K562 (cell line): ENCODE measurements around the gene EPM2A. TPM values are rescaled to one million over a fixed set of nuclear protein-coding genes. Genes with fewer than 3 reads are reported as not detected.

ENCODE experiments used
- ATAC-seq: fragments of 200-7000 bp; cut with Tn5 transposase; 3 replicates; pipeline ENCODE4 v1.9.1; 2020; ENCODE audit warnings: moderate library complexity
- BruUV-seq: library from RNA; stranded (reverse); fragments of 400-500 nt; replicated peaks from 2 replicates; lab custom pipeline; 2021; lab: Mats Ljungman, UMichigan
- CTCF ChIA-PET: fragments of 300-600 bp; formaldehyde crosslinking; extraction: SDS; loops from one replicate; lab custom pipeline; 2021; ENCODE audit warnings: low intra/inter-chr PET ratio; lab: Yijun Ruan, JAX
- POLR2A ChIA-PET: fragments of 300-600, 350-650 bp; sonication (Branson Sonifier 250); formaldehyde crosslinking; extraction: SDS; loops from one replicate; lab custom pipeline; 2021; ENCODE audit warnings: antibody characterized with exemption, inconsistent platforms; lab: Yijun Ruan, JAX
- DNase-seq, 4 experiments: peaks; one replicate each; pipeline versions ENCODE4 v3.0.0 to v3.0.0-alpha.2; 2011 to 2018; ENCODE audit warnings: low spot score in 3 of 4, mixed read lengths in 3 of 4; ENCODE audit errors: extremely low read depth in 1 of 4
- FAIRE-seq: peaks from 2 replicates; lab custom pipeline; 2011; peaks lifted over from hg19 to GRCh38; lab: Jason Lieb, UNC
- H2AFZ ChIP-seq: 2 replicates; pipeline ENCODE4 v1.6.0; 2011; ENCODE audit warnings: low read depth, low read length, control low read depth, inconsistent platforms
- H3K27ac ChIP-seq: fragments of 200-600 bp; 3 replicates; pipeline ENCODE4 v1.8.0; 2011; ENCODE audit warnings: low read depth, mild to moderate bottlenecking, control low read depth, inconsistent platforms, low read length, moderate library complexity, mixed read lengths; ENCODE audit errors: extremely low read depth
- H3K27me3 ChIP-seq, 2 experiments: fragments of 300-600 bp in 1 of 2; 2 replicates in 1 of 2; 3 replicates in 1 of 2; pipeline versions ENCODE4 v1.6.0 to v1.8.0; 2011; ENCODE audit warnings: inconsistent platforms in 2 of 2, low read length in 2 of 2, mild to moderate bottlenecking in 1 of 2, mixed read lengths in 1 of 2, moderate library complexity in 1 of 2; ENCODE audit not compliant: control insufficient read depth in 2 of 2, insufficient read depth in 2 of 2
- H3K36me3 ChIP-seq: fragments of 300-600 bp; 3 replicates; pipeline ENCODE4 v1.8.0; 2011; ENCODE audit warnings: mild to moderate bottlenecking, low read length, inconsistent platforms; ENCODE audit not compliant: control insufficient read depth, insufficient read depth
- H3K4me1 ChIP-seq, 2 experiments: fragments of 200-600 bp in 1 of 2; replicated peaks in 1 of 2; 2 replicates in 1 of 2; 3 replicates in 1 of 2; pipeline versions ENCODE4 v1.5.1 to v1.8.0; 2011; ENCODE audit warnings: inconsistent platforms in 2 of 2, low read length in 2 of 2, mild to moderate bottlenecking in 1 of 2, mixed read lengths in 1 of 2, moderate library complexity in 1 of 2; ENCODE audit not compliant: control insufficient read depth in 2 of 2, insufficient read depth in 2 of 2
- H3K4me2 ChIP-seq: 2 replicates; pipeline ENCODE4 v1.6.1; 2011; ENCODE audit warnings: low read length, control low read depth, inconsistent platforms, mixed read lengths; ENCODE audit not compliant: insufficient read depth
- H3K4me3 ChIP-seq: fragments of 200-600 bp; sonication (generic), shearing (Covaris generic); 2 replicates; pipeline ENCODE4 v1.5.1; 2016; ENCODE audit warnings: control low read depth, inconsistent platforms
- H3K79me2 ChIP-seq: fragments of 200-600 bp; 3 replicates; pipeline ENCODE4 v1.8.0; 2011; ENCODE audit warnings: low read length, inconsistent platforms; ENCODE audit not compliant: control insufficient read depth, insufficient read depth
- H3K9ac ChIP-seq, 2 experiments: 2 replicates each; pipeline versions ENCODE4 v1.6.0 to v1.6.1; 2011; ENCODE audit warnings: low read depth in 2 of 2, low read length in 2 of 2, control low read depth in 1 of 2, inconsistent platforms in 1 of 2, mild to moderate bottlenecking in 1 of 2, mixed read lengths in 1 of 2; ENCODE audit not compliant: insufficient read depth in 1 of 2
- H3K9me1 ChIP-seq: one replicate; pipeline ENCODE4 v1.6.0; 2011; ENCODE audit warnings: inconsistent platforms, mild to moderate bottlenecking, low read length, moderate library complexity; ENCODE audit not compliant: control insufficient read depth, insufficient read depth
- H3K9me3 ChIP-seq: replicated peaks from 2 replicates; pipeline ENCODE4 v1.5.1; 2011; ENCODE audit warnings: low read depth, low read length, inconsistent platforms; ENCODE audit not compliant: control insufficient read depth, insufficient read depth
- H4K20me1 ChIP-seq: replicated peaks from 2 replicates; pipeline ENCODE4 v1.6.1; 2011; ENCODE audit warnings: low read length, inconsistent platforms, mixed read lengths; ENCODE audit not compliant: control insufficient read depth, insufficient read depth
- ARNT ChIP-seq, 2 experiments: fragments of 450-650 bp; IDR thresholded peaks; 2 replicates each; pipeline ENCODE4 v1.6.1; 2016; ENCODE audit warnings: mild to moderate bottlenecking in 1 of 2
- CHD4 ChIP-seq: fragments of 200-600 bp; sonication (generic); IDR thresholded peaks from 3 replicates; pipeline ENCODE4 v1.6.1; 2012; ENCODE audit warnings: low read depth, mild to moderate bottlenecking, mixed read lengths, low read length, inconsistent platforms; ENCODE audit not compliant: insufficient read depth, insufficient replicate concordance, poor library complexity, severe bottlenecking
- L3MBTL2 ChIP-seq: fragments of 450-650 bp; IDR thresholded peaks from 2 replicates; pipeline ENCODE4 v1.6.1; 2016; ENCODE audit warnings: mild to moderate bottlenecking, moderate library complexity
- NFIC ChIP-seq: fragments of 450-650 bp; IDR thresholded peaks from 2 replicates; pipeline ENCODE4 v1.6.1; 2017; ENCODE audit warnings: mild to moderate bottlenecking, inconsistent platforms
- RBM22 ChIP-seq: fragments of 200-400 bp; formaldehyde crosslinking; IDR thresholded peaks from 2 replicates; pipeline ENCODE4 v1.6.1; 2018; ENCODE audit warnings: low read length, low read depth; ENCODE audit not compliant: poor library complexity, severe bottlenecking
- ZNF274 ChIP-seq: IDR thresholded peaks from 2 replicates; pipeline ENCODE4 v1.6.1; 2011; ENCODE audit warnings: low read depth, mild to moderate bottlenecking, low read length, moderate library complexity, borderline replicate concordance
- ZNF79 ChIP-seq: fragments of 250-450 bp; sonication (Bioruptor Pico); IDR thresholded peaks from 2 replicates; pipeline ENCODE4 v1.4.0; 2020; ENCODE audit warnings: low read depth, mild to moderate bottlenecking, moderate library complexity
- WGBS: fragments of 100-300 bp; shearing (Covaris generic); methylation state at CpG from one replicate; pipeline ENCODE4 v1.1.6; 2016; ENCODE audit warnings: low coverage, mixed read lengths; ENCODE audit not compliant: insufficient coverage; ENCODE audit errors: missing lambda C conversion rate; 5-methylcytosine and 5-hydroxymethylcytosine counted together
- in situ Hi-C: fragments of 300-500 bp; cut with MboI; formaldehyde crosslinking; loops from 4 replicates; pipeline ENCODE4 v1.15.0; 2018; ENCODE audit warnings: inconsistent platforms, mixed read lengths
- intact Hi-C: fragments of 100-400 bp; cut with micrococcal nuclease; formaldehyde crosslinking; loops from 2 replicates; pipeline ENCODE4 v1.14.2; 2022
- polyA plus RNA-seq, 8 experiments: library from polyadenylated mRNA; depleted of rRNA in 4 of 8; stranded (reverse) in 5 of 8; unstranded in 3 of 8; fragments of >200 nt; fragmentation: Nextera tagmentation in 2 of 8; fragmentation: Illumina TruSeq in 1 of 8; extraction: Ambion mirVana in 2 of 8; extraction: Trizol in 1 of 8; gene quantifications; 2 replicates each; pipeline versions ENCODE4 v1.2.1 to v1.2.3, GENCODE V29; 2011 to 2014; ENCODE audit warnings: inconsistent platforms in 1 of 8, missing spikeins in 1 of 8
- total RNA-seq, 7 experiments: library from RNA; depleted of rRNA in 6 of 7; stranded (reverse); fragments of >200 nt in 6 of 7; fragmentation: Illumina TruSeq in 2 of 7; extraction: Trizol in 2 of 7; gene quantifications; 2 replicates each; pipeline versions ENCODE4 v1.2.1 to v1.2.3, GENCODE V29; 2011 to 2021; ENCODE audit warnings: low replicate concordance in 1 of 7
- TF ChIP-seq, protein P1 (sequence below): sonication (generic); formaldehyde crosslinking; IDR thresholded peaks from 2 replicates; pipeline ENCODE4 v1.8.0; 2023; ENCODE audit warnings: mild to moderate bottlenecking, missing genetic modification reagents

EPM2A gene
- total and polyA plus RNA-seq, 9 of the 15 experiments (the other 6 are each of a cell fraction or from before 2014, with no cell fraction given), result 0.35 to 5.3 (median 2.5) TPM

DNA sequence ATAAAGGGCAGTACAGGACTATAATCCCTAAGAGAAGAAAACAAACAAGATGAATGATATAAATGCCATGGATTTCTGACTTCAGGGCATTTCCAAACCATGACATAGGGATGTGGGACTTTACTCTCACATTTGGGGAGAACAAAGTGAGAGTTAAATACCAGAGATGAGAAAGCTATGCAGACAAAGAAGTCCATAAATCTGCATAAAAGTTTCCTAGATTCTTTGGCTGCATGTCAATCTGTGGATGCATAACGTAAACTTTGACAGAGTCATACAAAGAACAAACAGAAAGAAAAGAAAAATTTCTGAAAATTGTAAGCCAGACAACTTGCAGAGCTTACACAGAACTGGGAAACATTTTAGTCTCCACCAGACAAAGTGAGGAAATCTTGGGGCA, 11.7 kb downstream of the EPM2A start:
- no peak for TF ChIP-seq ZNF274
- Histone ChIP-seq H3K27ac (no peak overlapping the region), H3K9me3 (peaks cover 2% of the 10 kb centered on the region; the same call in 1 of the 2 replicates), H3K36me3 (no peaks in the 10 kb centered on the region), H3K4me2 (no peak overlapping the region), H2AFZ (no peak overlapping the region), H3K27me3 (no peaks in the 10 kb centered on the region), H3K4me1 (no peaks in the 10 kb centered on the region), H3K79me2 (no peaks in the 10 kb centered on the region), H3K9me1 (no peaks in the 10 kb centered on the region), H3K4me3 (no peak overlapping the region), H4K20me1 (no peaks in the 10 kb centered on the region), H3K9ac (no peak overlapping the region)
- no peak for ATAC-seq
- no TSS peak for BruUV-seq
- WGBS, result 9% methylated on average over 1 of the region's 1 CpG
- ChIA-PET CTCF (no interaction called here), POLR2A (no interaction called here)
- in situ Hi-C loops (no loop called here), intact Hi-C loops (no loop called here)
- no peak for DNase-seq
- FAIRE-seq, result no peak

DNA sequence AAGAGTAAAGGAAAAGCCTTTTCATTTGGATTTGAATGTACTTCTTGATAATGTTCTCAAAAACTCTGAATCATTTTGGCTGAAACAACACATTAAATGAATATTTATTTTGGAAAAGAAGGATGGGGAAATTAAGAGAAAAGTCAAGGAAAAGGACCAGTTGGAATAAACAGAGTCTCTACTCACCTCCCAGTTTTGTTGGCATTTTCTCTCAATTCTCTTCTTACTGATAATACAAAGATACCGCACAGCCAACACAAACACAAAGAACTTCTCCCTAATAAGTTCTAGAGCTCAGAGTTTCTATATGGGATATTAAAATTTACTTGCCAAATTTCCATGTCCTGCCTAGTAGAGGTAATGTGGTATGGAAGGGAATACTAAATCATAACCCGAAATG, 13.1 kb downstream of the EPM2A start:
- no peaks in the 10 kb centered on the region for H3K4me1 ChIP-seq
- ATAC-seq, result no peak
- H3K36me3 ChIP-seq, result no peaks in the 10 kb centered on the region
- H3K79me2 ChIP-seq, result no peaks in the 10 kb centered on the region
- no peak overlapping the region for H2AFZ ChIP-seq
- H4K20me1 ChIP-seq, result no peaks in the 10 kb centered on the region
- no peaks in the 10 kb centered on the region for H3K9me3 ChIP-seq
- H3K4me2 ChIP-seq, result no peak overlapping the region
- POLR2A ChIA-PET, result no interaction called here
- in situ Hi-C loops (no loop called here), intact Hi-C loops (no loop called here)
- no peak overlapping the region for H3K9ac ChIP-seq
- BruUV-seq, result no TSS peak
- TF ChIP-seq, protein P1, sequence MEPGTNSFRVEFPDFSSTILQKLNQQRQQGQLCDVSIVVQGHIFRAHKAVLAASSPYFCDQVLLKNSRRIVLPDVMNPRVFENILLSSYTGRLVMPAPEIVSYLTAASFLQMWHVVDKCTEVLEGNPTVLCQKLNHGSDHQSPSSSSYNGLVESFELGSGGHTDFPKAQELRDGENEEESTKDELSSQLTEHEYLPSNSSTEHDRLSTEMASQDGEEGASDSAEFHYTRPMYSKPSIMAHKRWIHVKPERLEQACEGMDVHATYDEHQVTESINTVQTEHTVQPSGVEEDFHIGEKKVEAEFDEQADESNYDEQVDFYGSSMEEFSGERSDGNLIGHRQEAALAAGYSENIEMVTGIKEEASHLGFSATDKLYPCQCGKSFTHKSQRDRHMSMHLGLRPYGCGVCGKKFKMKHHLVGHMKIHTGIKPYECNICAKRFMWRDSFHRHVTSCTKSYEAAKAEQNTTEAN (CRISPR knock-in tag), result no peak
- no peak for TF ChIP-seq NFIC
- TF ChIP-seq ARNT (IDR thresholded peaks at IDR 0.05), result no peak
- no peak for TF ChIP-seq ZNF79 (CRISPR knock-in tag)
- TF ChIP-seq L3MBTL2, result no peak
- TF ChIP-seq CHD4, result no peak
- no peak for TF ChIP-seq RBM22
- H3K27ac ChIP-seq, result no peak overlapping the region
- H3K4me3 ChIP-seq, result no peak overlapping the region
- CTCF ChIA-PET, result interaction anchor here (0.6 kb wide), 1 partner anchor 1606 kb away, joined by 3 read pairs; no protein-coding TSS in a partner anchor
- no peak for DNase-seq
- no peak for FAIRE-seq
- H3K9me1 ChIP-seq, result no peaks in the 10 kb centered on the region
- 19% methylated on average over 2 of the region's 2 CpGs for WGBS
- H3K27me3 ChIP-seq, result no peaks in the 10 kb centered on the region
